ENCODE data around the gene TMEM270.

Gene TMEM270

GRCh38 chr7:73851410-73852338 is 9.3 kb upstream of the TMEM270 start:
- in situ Hi-C loops (cut with MboI; ENCODE audit: low pct_unique_long_range_greater_than_20kb, low sequenced_read_pairs): loop anchor here (25.0 kb wide), 1 partner anchor 336 kb away; no protein-coding TSS in a partner anchor
- peak; percentile 78 for DNase-seq

GRCh38 chr7:73852500-73852899 is 8.5 kb upstream of the TMEM270 start:
- in situ Hi-C loops (cut with MboI; ENCODE audit: low pct_unique_long_range_greater_than_20kb, low sequenced_read_pairs): loop anchor here (25.0 kb wide), 1 partner anchor 335 kb away; no protein-coding TSS in a partner anchor
- no peak for DNase-seq

- in situ Hi-C loops (cut with MboI; ENCODE audit: low pct_unique_long_range_greater_than_20kb, low sequenced_read_pairs): loop anchor here (25.0 kb wide), 1 partner anchor 330 kb away; no protein-coding TSS in a partner anchor
- no peak for DNase-seq
Observed at GRCh38 chr7:73856941-73857340, 4.0 kb upstream of the TMEM270 start.

- DNase-seq: no peak
- in situ Hi-C loops (cut with MboI; ENCODE audit: low pct_unique_long_range_greater_than_20kb, low sequenced_read_pairs): loop anchor here (25.0 kb wide), 1 partner anchor 328 kb away; no protein-coding TSS in a partner anchor
Observed at GRCh38 chr7:73858807-73859206, 2.2 kb upstream of the TMEM270 start.

- DNase-seq: no peak
- in situ Hi-C loops (cut with MboI; ENCODE audit: low pct_unique_long_range_greater_than_20kb, low sequenced_read_pairs): loop anchor here (25.0 kb wide), 1 partner anchor 326 kb away; no protein-coding TSS in a partner anchor
Observed at GRCh38 chr7:73861305-73861704, 346 bp downstream of the TMEM270 start.

GRCh38 chr7:73864981-73865711 is 4.2 kb downstream of the TMEM270 start:
- no peak for DNase-seq
- in situ Hi-C loops (cut with MboI; ENCODE audit: low pct_unique_long_range_greater_than_20kb, low sequenced_read_pairs): loop anchor here (25.0 kb wide), 1 partner anchor 322 kb away; no protein-coding TSS in a partner anchor

GRCh38 chr7:73865738-73866445 is 4.9 kb downstream of the TMEM270 start:
- in situ Hi-C loops (cut with MboI; ENCODE audit: low pct_unique_long_range_greater_than_20kb, low sequenced_read_pairs): loop anchor here (25.0 kb wide), 1 partner anchor 321 kb away; no protein-coding TSS in a partner anchor
- peak; percentile 59 for DNase-seq

- no peak for DNase-seq
- in situ Hi-C loops (cut with MboI; ENCODE audit: low pct_unique_long_range_greater_than_20kb, low sequenced_read_pairs): loop anchor here (25.0 kb wide), 1 partner anchor 321 kb away; no protein-coding TSS in a partner anchor
Observed at GRCh38 chr7:73866446-73866767, 5.4 kb downstream of the TMEM270 start.

- DNase-seq: no peak
- in situ Hi-C loops (cut with MboI; ENCODE audit: low pct_unique_long_range_greater_than_20kb, low sequenced_read_pairs): loop anchor here (25.0 kb wide), 1 partner anchor 318 kb away; no protein-coding TSS in a partner anchor
Observed at GRCh38 chr7:73869011-73869798, 8.2 kb downstream of the TMEM270 start.

- no peak for DNase-seq
- in situ Hi-C loops (cut with MboI; ENCODE audit: low pct_unique_long_range_greater_than_20kb, low sequenced_read_pairs): loop anchor here (25.0 kb wide), 1 partner anchor 317 kb away; no protein-coding TSS in a partner anchor
Observed at GRCh38 chr7:73870041-73870492, 9.1 kb downstream of the TMEM270 start.

- DNase-seq: no peak
- in situ Hi-C loops (cut with MboI; ENCODE audit: low pct_unique_long_range_greater_than_20kb, low sequenced_read_pairs): loop anchor here (25.0 kb wide), 1 partner anchor 316 kb away; no protein-coding TSS in a partner anchor
Observed at GRCh38 chr7:73871163-73872011, 10.4 kb downstream of the TMEM270 start.

- no peak for DNase-seq
- in situ Hi-C loops (cut with MboI; ENCODE audit: low pct_unique_long_range_greater_than_20kb, low sequenced_read_pairs): loop anchor here (25.0 kb wide), 1 partner anchor 315 kb away; no protein-coding TSS in a partner anchor
Observed at GRCh38 chr7:73872056-73872908, 11.3 kb downstream of the TMEM270 start.

- in situ Hi-C loops (cut with MboI; ENCODE audit: low pct_unique_long_range_greater_than_20kb, low sequenced_read_pairs): no loop called here
- no peak for DNase-seq
Observed at GRCh38 chr7:73876361-73876760, 15.4 kb downstream of the TMEM270 start.

GRCh38 chr7:73876973-73877372 is 16.0 kb downstream of the TMEM270 start:
- DNase-seq: no peak
- in situ Hi-C loops (cut with MboI; ENCODE audit: low pct_unique_long_range_greater_than_20kb, low sequenced_read_pairs): no loop called here

- in situ Hi-C loops (cut with MboI; ENCODE audit: low pct_unique_long_range_greater_than_20kb, low sequenced_read_pairs): no loop called here
- no peak for DNase-seq
Observed at GRCh38 chr7:73879977-73880681, 19.2 kb downstream of the TMEM270 start.

All from KBM-7 (cell line).